K562 (cell line): ENCODE measurements around the gene CTNNA3. TPM values are rescaled to one million over a fixed set of nuclear protein-coding genes. Genes with fewer than 3 reads are reported as not detected.

Source experiments
- ATAC-seq: fragments of 200-7000 bp; cut with Tn5 transposase; 3 replicates; pipeline ENCODE4 v1.9.1; 2020; ENCODE audit warnings: moderate library complexity
- BruUV-seq: library from RNA; stranded (reverse); fragments of 400-500 nt; replicated peaks from 2 replicates; lab custom pipeline; 2021; lab: Mats Ljungman, UMichigan
- CTCF ChIA-PET: fragments of 300-600 bp; formaldehyde crosslinking; extraction: SDS; loops from one replicate; lab custom pipeline; 2021; ENCODE audit warnings: low intra/inter-chr PET ratio; lab: Yijun Ruan, JAX
- POLR2A ChIA-PET: fragments of 300-600, 350-650 bp; sonication (Branson Sonifier 250); formaldehyde crosslinking; extraction: SDS; loops from one replicate; lab custom pipeline; 2021; ENCODE audit warnings: antibody characterized with exemption, inconsistent platforms; lab: Yijun Ruan, JAX
- DNase-seq, 4 experiments: peaks; one replicate each; pipeline versions ENCODE4 v3.0.0 to v3.0.0-alpha.2; 2011 to 2018; ENCODE audit warnings: low spot score in 3 of 4, mixed read lengths in 3 of 4; ENCODE audit errors: extremely low read depth in 1 of 4
- FAIRE-seq: peaks from 2 replicates; lab custom pipeline; 2011; peaks lifted over from hg19 to GRCh38; lab: Jason Lieb, UNC
- H2AFZ ChIP-seq: 2 replicates; pipeline ENCODE4 v1.6.0; 2011; ENCODE audit warnings: low read depth, low read length, control low read depth, inconsistent platforms
- H3K27ac ChIP-seq: fragments of 200-600 bp; 3 replicates; pipeline ENCODE4 v1.8.0; 2011; ENCODE audit warnings: low read depth, mild to moderate bottlenecking, control low read depth, inconsistent platforms, low read length, moderate library complexity, mixed read lengths; ENCODE audit errors: extremely low read depth
- H3K27me3 ChIP-seq, 2 experiments: fragments of 300-600 bp in 1 of 2; 2 replicates in 1 of 2; 3 replicates in 1 of 2; pipeline versions ENCODE4 v1.6.0 to v1.8.0; 2011; ENCODE audit warnings: inconsistent platforms in 2 of 2, low read length in 2 of 2, mild to moderate bottlenecking in 1 of 2, mixed read lengths in 1 of 2, moderate library complexity in 1 of 2; ENCODE audit not compliant: control insufficient read depth in 2 of 2, insufficient read depth in 2 of 2
- H3K36me3 ChIP-seq: fragments of 300-600 bp; 3 replicates; pipeline ENCODE4 v1.8.0; 2011; ENCODE audit warnings: mild to moderate bottlenecking, low read length, inconsistent platforms; ENCODE audit not compliant: control insufficient read depth, insufficient read depth
- H3K4me1 ChIP-seq, 2 experiments: fragments of 200-600 bp in 1 of 2; replicated peaks in 1 of 2; 2 replicates in 1 of 2; 3 replicates in 1 of 2; pipeline versions ENCODE4 v1.5.1 to v1.8.0; 2011; ENCODE audit warnings: inconsistent platforms in 2 of 2, low read length in 2 of 2, mild to moderate bottlenecking in 1 of 2, mixed read lengths in 1 of 2, moderate library complexity in 1 of 2; ENCODE audit not compliant: control insufficient read depth in 2 of 2, insufficient read depth in 2 of 2
- H3K4me2 ChIP-seq: 2 replicates; pipeline ENCODE4 v1.6.1; 2011; ENCODE audit warnings: low read length, control low read depth, inconsistent platforms, mixed read lengths; ENCODE audit not compliant: insufficient read depth
- H3K4me3 ChIP-seq: fragments of 200-600 bp; sonication (generic), shearing (Covaris generic); 2 replicates; pipeline ENCODE4 v1.5.1; 2016; ENCODE audit warnings: control low read depth, inconsistent platforms
- H3K79me2 ChIP-seq: fragments of 200-600 bp; 3 replicates; pipeline ENCODE4 v1.8.0; 2011; ENCODE audit warnings: low read length, inconsistent platforms; ENCODE audit not compliant: control insufficient read depth, insufficient read depth
- H3K9ac ChIP-seq, 2 experiments: 2 replicates each; pipeline versions ENCODE4 v1.6.0 to v1.6.1; 2011; ENCODE audit warnings: low read depth in 2 of 2, low read length in 2 of 2, control low read depth in 1 of 2, inconsistent platforms in 1 of 2, mild to moderate bottlenecking in 1 of 2, mixed read lengths in 1 of 2; ENCODE audit not compliant: insufficient read depth in 1 of 2
- H3K9me1 ChIP-seq: one replicate; pipeline ENCODE4 v1.6.0; 2011; ENCODE audit warnings: inconsistent platforms, mild to moderate bottlenecking, low read length, moderate library complexity; ENCODE audit not compliant: control insufficient read depth, insufficient read depth
- H3K9me3 ChIP-seq: replicated peaks from 2 replicates; pipeline ENCODE4 v1.5.1; 2011; ENCODE audit warnings: low read depth, low read length, inconsistent platforms; ENCODE audit not compliant: control insufficient read depth, insufficient read depth
- H4K20me1 ChIP-seq: replicated peaks from 2 replicates; pipeline ENCODE4 v1.6.1; 2011; ENCODE audit warnings: low read length, inconsistent platforms, mixed read lengths; ENCODE audit not compliant: control insufficient read depth, insufficient read depth
- CTCF ChIP-seq, 3 experiments: IDR thresholded peaks in 2 of 3; conservative IDR thresholded peaks in 1 of 3; 2 replicates each; pipeline ENCODE4 v1.5.1; 2011 to 2012; ENCODE audit warnings: low read length in 3 of 3, mild to moderate bottlenecking in 3 of 3, control low read depth in 2 of 3, improper control_type of control experiment in 1 of 3, inconsistent platforms in 1 of 3, low read depth in 1 of 3, mixed read lengths in 1 of 3, moderate library complexity in 1 of 3; ENCODE audit not compliant: insufficient read depth in 2 of 3
- HINFP ChIP-seq: fragments of 450-650 bp; conservative IDR thresholded peaks from 2 replicates; pipeline ENCODE4 v1.6.1; 2016; ENCODE audit warnings: missing genetic modification characterization, low read depth, mild to moderate bottlenecking, control low read depth, missing compliant biosample characterization
- RAD21 ChIP-seq, 2 experiments: fragments of 250-450 bp in 1 of 2; fragments of 450-650 bp in 1 of 2; sonication (Bioruptor Pico) in 1 of 2; formaldehyde crosslinking in 1 of 2; IDR thresholded peaks in 1 of 2; conservative IDR thresholded peaks in 1 of 2; 2 replicates each; pipeline versions ENCODE4 v1.4.0 to v1.8.0; 2020 to 2022; ENCODE audit warnings: mild to moderate bottlenecking in 2 of 2, moderate library complexity in 1 of 2
- REST ChIP-seq, 2 experiments: fragments of 450-650 bp; formaldehyde crosslinking in 1 of 2; IDR thresholded peaks; 2 replicates each; pipeline versions ENCODE4 v1.4.0 to v1.6.1; 2014 to 2020; ENCODE audit warnings: mild to moderate bottlenecking in 2 of 2, borderline replicate concordance in 1 of 2, low read depth in 1 of 2
- ZNF445 ChIP-seq: fragments of 250-450 bp; sonication (Bioruptor Pico); IDR thresholded peaks from 2 replicates; pipeline ENCODE4 v1.4.0; 2020; ENCODE audit warnings: low read depth, mild to moderate bottlenecking, moderate library complexity
- ZNF586 ChIP-seq: fragments of 450-650 bp; formaldehyde crosslinking; conservative IDR thresholded peaks from 2 replicates; pipeline ENCODE4 v1.4.0; 2020; ENCODE audit warnings: mild to moderate bottlenecking, moderate library complexity
- WGBS: fragments of 100-300 bp; shearing (Covaris generic); methylation state at CpG from one replicate; pipeline ENCODE4 v1.1.6; 2016; ENCODE audit warnings: low coverage, mixed read lengths; ENCODE audit not compliant: insufficient coverage; ENCODE audit errors: missing lambda C conversion rate; 5-methylcytosine and 5-hydroxymethylcytosine counted together
- in situ Hi-C: fragments of 300-500 bp; cut with MboI; formaldehyde crosslinking; loops from 4 replicates; pipeline ENCODE4 v1.15.0; 2018; ENCODE audit warnings: inconsistent platforms, mixed read lengths
- intact Hi-C: fragments of 100-400 bp; cut with micrococcal nuclease; formaldehyde crosslinking; loops from 2 replicates; pipeline ENCODE4 v1.14.2; 2022
- polyA plus RNA-seq, 8 experiments: library from polyadenylated mRNA; depleted of rRNA in 4 of 8; stranded (reverse) in 5 of 8; unstranded in 3 of 8; fragments of >200 nt; fragmentation: Nextera tagmentation in 2 of 8; fragmentation: Illumina TruSeq in 1 of 8; extraction: Ambion mirVana in 2 of 8; extraction: Trizol in 1 of 8; gene quantifications; 2 replicates each; pipeline versions ENCODE4 v1.2.1 to v1.2.3, GENCODE V29; 2011 to 2014; ENCODE audit warnings: inconsistent platforms in 1 of 8, missing spikeins in 1 of 8
- total RNA-seq, 7 experiments: library from RNA; depleted of rRNA in 6 of 7; stranded (reverse); fragments of >200 nt in 6 of 7; fragmentation: Illumina TruSeq in 2 of 7; extraction: Trizol in 2 of 7; gene quantifications; 2 replicates each; pipeline versions ENCODE4 v1.2.1 to v1.2.3, GENCODE V29; 2011 to 2021; ENCODE audit warnings: low replicate concordance in 1 of 7

The CTNNA3 gene
- total and polyA plus RNA-seq, 9 of the 15 experiments (the other 6 are each of a cell fraction or from before 2014, with no cell fraction given) = 0.04 TPM; not detected in 8

- FAIRE-seq (peak; percentile 89), ATAC-seq (peak; percentile 75), DNase-seq (peak; percentile 21 to 68 (median 45))
- in situ Hi-C loops (no loop called here), intact Hi-C loops (loop anchor here (10.0 kb wide), 2 partner anchors 593 to 747 kb away; no protein-coding TSS in a partner anchor)
- Histone ChIP-seq H3K4me1 (no peaks in the 10 kb centered on the region), H3K27me3 (no peaks in the 10 kb centered on the region), H3K27ac (no peak overlapping the region), H4K20me1 (no peaks in the 10 kb centered on the region), H3K9me3 (no peaks in the 10 kb centered on the region), H3K4me3 (no peak overlapping the region), H3K9ac (no peak overlapping the region), H3K4me2 (no peak overlapping the region), H3K79me2 (no peaks in the 10 kb centered on the region), H3K36me3 (no peaks in the 10 kb centered on the region), H3K9me1 (no peaks in the 10 kb centered on the region), H2AFZ (no peak overlapping the region)
- POLR2A ChIA-PET = no interaction called here
- CTCF ChIA-PET = interaction anchor here (0.6 kb wide), 1 partner anchor 751 kb away, joined by 3 read pairs; no protein-coding TSS in a partner anchor
- 0% methylated on average over 5 of the region's 5 CpGs for WGBS
- no TSS peak for BruUV-seq
- TF ChIP-seq HINFP (tag) (no peak), REST (IDR thresholded peaks at IDR 0.05; ENCODE audit: borderline replicate concordance) (peak; percentile 77; the same call in 1 of the 2 replicates), REST (CRISPR knock-in tag; IDR thresholded peaks at IDR 0.05; ENCODE audit: low read depth) (no peak), ZNF586 (CRISPR knock-in tag) (no peak), RAD21 (CRISPR knock-in tag; conservative IDR thresholded peaks at IDR 0.05 in 1 of 2, IDR thresholded peaks at IDR 0.05 in 1 of 2) (peak; percentile 88 to 92), ZNF445 (CRISPR knock-in tag) (no peak), CTCF (IDR thresholded peaks at IDR 0.05 in 2 of 3, conservative IDR thresholded peaks at IDR 0.05 in 1 of 3; ENCODE audit: insufficient read depth in 2 of 3, low read depth in 1 of 3, low read length in 3 of 3) (peak; percentile 52 to 83 (median 68); a peak in 5 of 6 replicates)
Measured at GRCh38 chr10:66931340-66931948, 764.6 kb downstream of the CTNNA3 start.
